ENCODE results near the gene GATAD2B. TPM values are rescaled to one million over a fixed set of nuclear protein-coding genes. Genes with fewer than 3 reads are reported as not detected.
A peak's percentile ranks its signal among the peaks of the same experiment; 100 is the strongest.

The GATAD2B gene
- polyA plus RNA-seq, 3 donors: 1.1 to 11.0 (median 2.0) TPM

DNA sequence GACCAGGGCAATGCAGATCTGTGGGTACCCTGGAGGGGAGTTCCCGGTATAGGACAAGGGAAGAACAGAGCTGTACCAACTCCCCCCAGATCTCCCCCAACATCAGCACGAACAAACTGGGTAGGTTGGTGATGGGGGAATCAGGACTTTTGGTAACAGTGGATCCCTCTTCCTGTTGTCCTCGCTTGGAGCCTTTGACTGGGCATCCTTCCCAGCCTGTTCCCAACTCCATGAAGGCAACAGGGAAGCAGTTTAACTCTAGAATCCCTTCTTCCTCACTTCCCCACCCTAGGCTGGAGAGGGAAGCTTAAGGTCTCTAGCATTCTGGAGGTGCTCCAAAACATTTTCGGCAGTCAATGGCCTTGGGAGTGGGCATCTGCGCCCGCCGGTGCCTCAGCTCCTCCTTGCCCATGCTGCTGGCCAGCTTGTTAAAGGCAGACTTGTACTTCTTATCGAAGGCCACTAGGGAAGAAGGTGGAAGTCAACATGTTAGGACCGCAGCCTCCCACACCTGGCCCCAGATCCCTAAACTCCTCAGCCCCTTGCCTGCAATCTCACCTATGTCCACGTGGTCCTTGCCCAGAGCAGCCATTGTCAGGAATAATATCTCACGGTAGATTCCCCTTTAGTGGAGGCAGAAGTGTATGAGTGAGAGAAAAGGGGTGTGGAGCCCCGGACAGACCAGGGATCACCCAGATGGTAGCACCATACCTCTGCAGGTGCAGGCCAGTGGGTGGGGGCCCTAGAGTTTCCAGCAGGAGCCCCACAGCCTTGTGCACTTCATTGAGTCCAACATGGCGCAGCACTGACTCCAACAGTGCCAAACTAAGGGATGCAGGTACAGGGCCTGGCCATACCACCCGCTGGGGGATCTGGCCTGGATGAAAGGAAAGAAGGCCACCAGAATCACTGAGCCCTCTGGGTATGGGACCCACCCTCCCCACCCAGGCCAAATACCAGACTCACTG is 7.5 kb upstream of the GATAD2B start:
- peaks cover 9% of the 10 kb centered on the region for H3K4me1 Mint-ChIP-seq
- peak overlapping the region in 4 of 7 donors; percentile 15 to 40 (median 33) for H3K27ac Mint-ChIP-seq
- H3K9me3 Mint-ChIP-seq: no peaks in the 10 kb centered on the region
- Histone ChIP-seq H4K20me1 (ENCODE audit: insufficient read depth, low read length) (peaks cover 62% of the 10 kb centered on the region), H3K27me3 (ENCODE audit: control insufficient read depth in 2 of 2, insufficient read depth in 2 of 2, low read length in 2 of 2) (no peaks in the 10 kb centered on the region), H2AFZ (ENCODE audit: insufficient read depth, low read depth, low read length, poor library complexity, severe bottlenecking) (no peak overlapping the region), H3K36me3 (replicated peaks in 1 of 2; ENCODE audit: control insufficient read depth in 1 of 2, insufficient read depth in 2 of 2, low read length in 2 of 2) (peaks cover 57 to 63% of the 10 kb centered on the region in 2 donors), H3K9me3 (replicated peaks in 1 of 2; ENCODE audit: control insufficient read depth in 1 of 2, insufficient read depth in 1 of 2, low read length in 2 of 2) (no peaks in the 10 kb centered on the region), H3K4me1 (ENCODE audit: control insufficient read depth in 1 of 2, insufficient read depth in 2 of 2, low read length in 2 of 2) (no peaks in the 10 kb centered on the region), H3K4me2 (replicated peaks; ENCODE audit: extremely low read depth, low read length, poor library complexity, severe bottlenecking) (no peak overlapping the region), H3K79me2 (ENCODE audit: insufficient read depth, low read length) (no peaks in the 10 kb centered on the region), H3K4me3 (replicated peaks in 1 of 3; ENCODE audit: low read depth in 2 of 3, low read length in 3 of 3) (no peak overlapping the region), H3K27ac (ENCODE audit: low read depth in 1 of 2, low read length in 2 of 2) (no peak overlapping the region), H3K9ac (ENCODE audit: insufficient read depth, low read length, poor library complexity, severe bottlenecking) (no peak overlapping the region)
- peak in 1 of 3 donors; percentile 2 for DNase-seq
- intact Hi-C loops (cut with micrococcal nuclease): no loop called here
- no peak for TF ChIP-seq CTCF (IDR thresholded peaks at IDR 0.05)
- H3K27me3 Mint-ChIP-seq (ENCODE audit: low read depth in 3 of 3): peaks cover 0 to 5% (median 0%) of the 10 kb centered on the region in 3 donors
- peaks cover 53 to 65% of the 10 kb centered on the region in 2 donors for H3K36me3 Mint-ChIP-seq
- no peak overlapping the region for H3K4me3 Mint-ChIP-seq
- WGBS (ENCODE audit: insufficient coverage): 96% methylated on average over 4 of the region's 14 CpGs

DNA sequence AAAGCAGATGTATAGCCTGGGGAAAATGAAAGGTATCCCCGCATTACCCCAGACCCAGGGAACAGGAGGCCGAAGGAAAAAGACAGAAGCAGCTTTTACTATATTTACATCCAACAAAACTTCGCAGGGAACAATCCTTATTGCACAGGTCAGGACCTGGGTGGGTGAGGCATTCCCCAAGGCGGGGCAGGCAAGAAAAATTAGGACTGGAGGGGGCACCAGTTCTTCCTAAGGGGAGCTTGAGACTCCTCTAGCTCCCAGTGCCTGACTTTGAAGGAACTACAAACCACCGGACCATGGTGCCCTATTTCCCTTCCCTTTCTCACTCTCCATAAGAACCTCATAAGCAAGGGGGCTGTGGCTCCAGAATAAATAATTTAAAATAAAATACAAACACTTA is 6.7 kb upstream of the GATAD2B start:
- no peak overlapping the region for H3K4me2 ChIP-seq (replicated peaks; ENCODE audit: extremely low read depth, low read length, poor library complexity, severe bottlenecking)
- intact Hi-C loops (cut with micrococcal nuclease): no loop called here
- no peaks in the 10 kb centered on the region for H3K79me2 ChIP-seq (ENCODE audit: insufficient read depth, low read length)
- H3K27ac Mint-ChIP-seq: peak overlapping the region in 4 of 7 donors; percentile 40 to 68 (median 54)
- peaks cover 54% of the 10 kb centered on the region for H4K20me1 ChIP-seq (ENCODE audit: insufficient read depth, low read length)
- no peaks in the 10 kb centered on the region for H3K9me3 Mint-ChIP-seq
- no peak for TF ChIP-seq CTCF (IDR thresholded peaks at IDR 0.05)
- no peaks in the 10 kb centered on the region for H3K9me3 ChIP-seq (replicated peaks in 1 of 2; ENCODE audit: control insufficient read depth in 1 of 2, insufficient read depth in 1 of 2, low read length in 2 of 2)
- peaks cover 0 to 2% of the 10 kb centered on the region in 2 donors for H3K4me1 ChIP-seq (ENCODE audit: control insufficient read depth in 1 of 2, insufficient read depth in 2 of 2, low read length in 2 of 2)
- peaks cover 0 to 5% (median 0%) of the 10 kb centered on the region in 3 donors for H3K27me3 Mint-ChIP-seq (ENCODE audit: low read depth in 3 of 3)
- 92% methylated on average over 2 of the region's 5 CpGs for WGBS (ENCODE audit: insufficient coverage)
- H2AFZ ChIP-seq (ENCODE audit: insufficient read depth, low read depth, low read length, poor library complexity, severe bottlenecking): no peak overlapping the region
- H3K36me3 ChIP-seq (replicated peaks in 1 of 2; ENCODE audit: control insufficient read depth in 1 of 2, insufficient read depth in 2 of 2, low read length in 2 of 2): peaks cover 49 to 54% of the 10 kb centered on the region in 2 donors
- H3K36me3 Mint-ChIP-seq: peaks cover 44 to 57% of the 10 kb centered on the region in 2 donors
- H3K27ac ChIP-seq (ENCODE audit: low read depth in 1 of 2, low read length in 2 of 2): no peak overlapping the region
- no peak overlapping the region for H3K9ac ChIP-seq (ENCODE audit: insufficient read depth, low read length, poor library complexity, severe bottlenecking)
- no peak overlapping the region for H3K4me3 Mint-ChIP-seq
- DNase-seq: no peak
- no peak overlapping the region for H3K4me3 ChIP-seq (replicated peaks in 1 of 3; ENCODE audit: low read depth in 2 of 3, low read length in 3 of 3)
- peaks cover 11% of the 10 kb centered on the region for H3K4me1 Mint-ChIP-seq
- no peaks in the 10 kb centered on the region for H3K27me3 ChIP-seq (ENCODE audit: control insufficient read depth in 2 of 2, insufficient read depth in 2 of 2, low read length in 2 of 2)

Measured in CD14-positive monocyte (primary cell).